VCaP (cell line): ENCODE data around the gene PRKRIP1.
A peak's percentile ranks its signal among the peaks of the same experiment; 100 is the strongest.

Source experiments
- H3K27ac ChIP-seq: fragments of 450-650 bp; 2 replicates; pipeline ENCODE4 v1.5.1; 2017
- CTCF ChIP-seq: fragments of 450-650 bp; conservative IDR thresholded peaks from 2 replicates; pipeline ENCODE4 v1.5.1; 2017; ENCODE audit warnings: mild to moderate bottlenecking, moderate library complexity

PRKRIP1 gene

GRCh38 chr7:102459221-102459844, 63.2 kb downstream of the PRKRIP1 start:
- TF ChIP-seq CTCF, result no peak
- no peak overlapping the region for H3K27ac ChIP-seq

- no peak overlapping the region for H3K27ac ChIP-seq
- TF ChIP-seq CTCF, result no peak
Measured at GRCh38 chr7:102460467-102460866, 64.3 kb downstream of the PRKRIP1 start.

GRCh38 chr7:102463841-102464576, 67.8 kb downstream of the PRKRIP1 start:
- peak overlapping the region; percentile 87 for H3K27ac ChIP-seq
- no peak for TF ChIP-seq CTCF

- peak within 1 kb of the TSS; percentile 87 for H3K27ac ChIP-seq
- TF ChIP-seq CTCF, result peak; percentile 39
Measured at GRCh38 chr7:102464577-102465280, 68.6 kb downstream of the PRKRIP1 start, which contains the start of the genes ALKBH4 and LRWD1. Gene ALKBH4, minus strand, starts transcription at chr7:102464863. Its CDS starts 27 bp downstream, at chr7:102464836. Gene LRWD1, plus strand, starts transcription at chr7:102464984. Its CDS starts 97 bp downstream, at chr7:102465081.

- TF ChIP-seq CTCF, result no peak
- no peak overlapping the region for H3K27ac ChIP-seq
Measured at GRCh38 chr7:102466097-102466496, 69.9 kb downstream of the PRKRIP1 start.

GRCh38 chr7:102467581-102468477, 71.7 kb downstream of the PRKRIP1 start:
- H3K27ac ChIP-seq, result no peak overlapping the region
- TF ChIP-seq CTCF, result no peak
